Measurements from ENCODE around the gene FBXL13. TPM values are rescaled to one million over a fixed set of nuclear protein-coding genes. Genes with fewer than 3 reads are reported as not detected.
A peak's percentile ranks its signal among the peaks of the same experiment; 100 is the strongest.
"Not testable (repeated sequence)": the region's sequence is repeated elsewhere in the genome, so short reads cannot be mapped to it uniquely, and the experiment has no call there.

FBXL13 gene
- total and polyA plus RNA-seq, 7 experiments from 2014 or later: 0.44 to 1.9 (median 1.1) TPM; not detected in 1

GRCh38 chr7:102849079-102849478 is 225.5 kb downstream of the FBXL13 start:
- ChIA-PET CTCF (no interaction called here), POLR2A (no interaction called here)
- peaks cover 0 to 20% (median 0%) of the 10 kb centered on the region in 5 donors for H3K27me3 Mint-ChIP-seq
- no peaks in the 10 kb centered on the region for H3K4me1 Mint-ChIP-seq
- no peaks in the 10 kb centered on the region for H3K9me3 ChIP-seq (ENCODE audit: control insufficient read depth in 2 of 3, low read length in 3 of 3)
- H3K36me3 ChIP-seq (ENCODE audit: control insufficient read depth in 2 of 3, insufficient read depth in 3 of 3, low read length in 3 of 3): no peaks in the 10 kb centered on the region
- no peaks in the 10 kb centered on the region for H3K27me3 ChIP-seq (ENCODE audit: control insufficient read depth in 2 of 2, insufficient read depth in 2 of 2, low read length in 2 of 2)
- peaks cover 3 to 25% (median 16%) of the 10 kb centered on the region in 5 donors for H3K36me3 Mint-ChIP-seq
- no peak for DNase-seq
- H3K9me3 Mint-ChIP-seq: peaks cover 0 to 18% (median 13%) of the 10 kb centered on the region in 11 donors
- H3K27ac ChIP-seq (ENCODE audit: low read depth, low read length): no peak overlapping the region
- no peak overlapping the region for H3K27ac Mint-ChIP-seq
- ATAC-seq: no peak
- no peak overlapping the region for H3K4me3 Mint-ChIP-seq
- H3K4me3 ChIP-seq (ENCODE audit: low read length): no peak overlapping the region
- no peaks in the 10 kb centered on the region for H3K4me1 ChIP-seq (ENCODE audit: control insufficient read depth in 2 of 2, insufficient read depth in 2 of 2, low read length in 2 of 2)
- intact Hi-C loops (cut with micrococcal nuclease): no loop called here

- Histone ChIP-seq H3K27ac (ENCODE audit: low read depth, low read length) (no peak overlapping the region), H3K9me3 (ENCODE audit: control insufficient read depth in 2 of 3, low read length in 3 of 3) (no peaks in the 10 kb centered on the region), H3K36me3 (ENCODE audit: control insufficient read depth in 2 of 3, insufficient read depth in 3 of 3, low read length in 3 of 3) (no peaks in the 10 kb centered on the region), H3K4me3 (ENCODE audit: low read length) (no peak overlapping the region), H3K27me3 (ENCODE audit: control insufficient read depth in 2 of 2, insufficient read depth in 2 of 2, low read length in 2 of 2) (no peaks in the 10 kb centered on the region), H3K4me1 (ENCODE audit: control insufficient read depth in 2 of 2, insufficient read depth in 2 of 2, low read length in 2 of 2) (no peaks in the 10 kb centered on the region)
- Mint-ChIP-seq H3K9me3 (no peaks in the 10 kb centered on the region), H3K36me3 (peaks cover 0 to 10% (median 2%) of the 10 kb centered on the region in 5 donors), H3K27me3 (peaks cover 0 to 12% (median 0%) of the 10 kb centered on the region in 5 donors), H3K4me3 (no peak overlapping the region), H3K27ac (no peak overlapping the region), H3K4me1 (no peaks in the 10 kb centered on the region)
- ATAC-seq (no peak), DNase-seq (no peak)
- intact Hi-C loops (cut with micrococcal nuclease): no loop called here
- ChIA-PET POLR2A (no interaction called here), CTCF (interaction anchor here (1.6 kb wide), 1 partner anchor 8 kb away, joined by 3 read pairs; no protein-coding TSS in a partner anchor)
Measured at GRCh38 chr7:102845346-102845745, 229.2 kb downstream of the FBXL13 start.

- no peak for DNase-seq
- POLR2A ChIA-PET: no interaction called here
- no peaks in the 10 kb centered on the region for H3K4me1 ChIP-seq (ENCODE audit: control insufficient read depth in 2 of 2, insufficient read depth in 2 of 2, low read length in 2 of 2)
- H3K36me3 ChIP-seq (ENCODE audit: control insufficient read depth in 2 of 3, insufficient read depth in 3 of 3, low read length in 3 of 3): no peaks in the 10 kb centered on the region
- no peak overlapping the region for H3K4me3 Mint-ChIP-seq
- intact Hi-C loops (cut with micrococcal nuclease): no loop called here
- CTCF ChIA-PET: no interaction called here
- peak; percentile 14 for ATAC-seq
- no peaks in the 10 kb centered on the region for H3K27me3 ChIP-seq (ENCODE audit: control insufficient read depth in 2 of 2, insufficient read depth in 2 of 2, low read length in 2 of 2)
- peaks cover 0 to 6% (median 2%) of the 10 kb centered on the region in 5 donors for H3K36me3 Mint-ChIP-seq
- no peak overlapping the region for H3K27ac Mint-ChIP-seq
- no peak overlapping the region for H3K4me3 ChIP-seq (ENCODE audit: low read length)
- H3K27ac ChIP-seq (ENCODE audit: low read depth, low read length): no peak overlapping the region
- no peaks in the 10 kb centered on the region for H3K9me3 Mint-ChIP-seq
- no peaks in the 10 kb centered on the region for H3K9me3 ChIP-seq (ENCODE audit: control insufficient read depth in 2 of 3, low read length in 3 of 3)
- H3K27me3 Mint-ChIP-seq: peaks cover 0 to 8% (median 0%) of the 10 kb centered on the region in 5 donors
- H3K4me1 Mint-ChIP-seq: no peaks in the 10 kb centered on the region
Measured at GRCh38 chr7:102843850-102844249, 230.7 kb downstream of the FBXL13 start.

- Histone ChIP-seq H3K27ac (ENCODE audit: low read depth, low read length) (no peak overlapping the region), H3K4me3 (ENCODE audit: low read length) (no peak overlapping the region), H3K9me3 (ENCODE audit: control insufficient read depth in 2 of 3, low read length in 3 of 3) (no peaks in the 10 kb centered on the region), H3K4me1 (ENCODE audit: control insufficient read depth in 2 of 2, insufficient read depth in 2 of 2, low read length in 2 of 2) (no peaks in the 10 kb centered on the region), H3K36me3 (ENCODE audit: control insufficient read depth in 2 of 3, insufficient read depth in 3 of 3, low read length in 3 of 3) (no peaks in the 10 kb centered on the region), H3K27me3 (ENCODE audit: control insufficient read depth in 2 of 2, insufficient read depth in 2 of 2, low read length in 2 of 2) (no peaks in the 10 kb centered on the region)
- Mint-ChIP-seq H3K27me3 (peaks cover 0 to 8% (median 0%) of the 10 kb centered on the region in 5 donors), H3K4me1 (no peaks in the 10 kb centered on the region), H3K4me3 (no peak overlapping the region), H3K36me3 (peaks cover 0 to 17% (median 9%) of the 10 kb centered on the region in 5 donors), H3K27ac (no peak overlapping the region), H3K9me3 (no peaks in the 10 kb centered on the region)
- ATAC-seq (no peak), DNase-seq (no peak)
- intact Hi-C loops (cut with micrococcal nuclease): no loop called here
- ChIA-PET CTCF (no interaction called here), POLR2A (no interaction called here)
Measured at GRCh38 chr7:102842284-102842683, 232.3 kb downstream of the FBXL13 start.

- H3K36me3 Mint-ChIP-seq: peaks cover 6 to 24% (median 15%) of the 10 kb centered on the region in 5 donors
- intact Hi-C loops (cut with micrococcal nuclease): no loop called here
- H3K27me3 Mint-ChIP-seq: peaks cover 0 to 8% (median 0%) of the 10 kb centered on the region in 5 donors
Measured at GRCh38 chr7:102841290-102841689, 233.3 kb downstream of the FBXL13 start.

GRCh38 chr7:102840404-102840803 is 234.2 kb downstream of the FBXL13 start:
- H3K9me3 ChIP-seq (ENCODE audit: control insufficient read depth in 2 of 3, low read length in 3 of 3): no peaks in the 10 kb centered on the region
- Mint-ChIP-seq H3K27me3 (peaks cover 0 to 4% (median 0%) of the 10 kb centered on the region in 5 donors), H3K27ac (no peak overlapping the region), H3K4me3 (no peak overlapping the region), H3K4me1 (no peaks in the 10 kb centered on the region), H3K9me3 (no peaks in the 10 kb centered on the region), H3K36me3 (peaks cover 6 to 29% (median 15%) of the 10 kb centered on the region in 5 donors)
- no peak for DNase-seq
- H3K4me1 ChIP-seq (ENCODE audit: control insufficient read depth in 2 of 2, insufficient read depth in 2 of 2, low read length in 2 of 2): no peaks in the 10 kb centered on the region
- no peaks in the 10 kb centered on the region for H3K27me3 ChIP-seq (ENCODE audit: control insufficient read depth in 2 of 2, insufficient read depth in 2 of 2, low read length in 2 of 2)
- H3K4me3 ChIP-seq (ENCODE audit: low read length): no peak overlapping the region
- intact Hi-C loops (cut with micrococcal nuclease): no loop called here
- H3K27ac ChIP-seq (ENCODE audit: low read depth, low read length): no peak overlapping the region
- H3K36me3 ChIP-seq (ENCODE audit: control insufficient read depth in 2 of 3, insufficient read depth in 3 of 3, low read length in 3 of 3): no peaks in the 10 kb centered on the region
- ATAC-seq: no peak
- ChIA-PET POLR2A (no interaction called here), CTCF (no interaction called here)

More at GRCh38 chr7:102841290-102841689, 233.3 kb downstream of the FBXL13 start:
- Histone ChIP-seq H3K4me1 (ENCODE audit: control insufficient read depth in 2 of 2, insufficient read depth in 2 of 2, low read length in 2 of 2) (no peaks in the 10 kb centered on the region), H3K36me3 (ENCODE audit: control insufficient read depth in 2 of 3, insufficient read depth in 3 of 3, low read length in 3 of 3) (no peaks in the 10 kb centered on the region), H3K27ac (ENCODE audit: low read depth, low read length) (no peak overlapping the region), H3K4me3 (ENCODE audit: low read length) (no peak overlapping the region), H3K27me3 (ENCODE audit: control insufficient read depth in 2 of 2, insufficient read depth in 2 of 2, low read length in 2 of 2) (no peaks in the 10 kb centered on the region), H3K9me3 (ENCODE audit: control insufficient read depth in 2 of 3, low read length in 3 of 3) (no peaks in the 10 kb centered on the region)
- CTCF ChIA-PET: no interaction called here
- no peak for DNase-seq
- POLR2A ChIA-PET: no interaction called here
- Mint-ChIP-seq H3K4me3 (no peak overlapping the region), H3K4me1 (no peaks in the 10 kb centered on the region), H3K27ac (no peak overlapping the region), H3K9me3 (no peaks in the 10 kb centered on the region)
- ATAC-seq: no peak

GRCh38 chr7:102838572-102839101 is 236.0 kb downstream of the FBXL13 start:
- H3K4me3 Mint-ChIP-seq; H3K4me1 ChIP-seq (ENCODE audit: control insufficient read depth in 2 of 2, insufficient read depth in 2 of 2, low read length in 2 of 2); H3K4me1 Mint-ChIP-seq; POLR2A ChIA-PET; H3K9me3 ChIP-seq (ENCODE audit: control insufficient read depth in 2 of 3, low read length in 3 of 3); CTCF ChIA-PET; H3K27me3 Mint-ChIP-seq; H3K36me3 ChIP-seq (ENCODE audit: control insufficient read depth in 2 of 3, insufficient read depth in 3 of 3, low read length in 3 of 3); H3K4me3 ChIP-seq (ENCODE audit: low read length); H3K27me3 ChIP-seq (ENCODE audit: control insufficient read depth in 2 of 2, insufficient read depth in 2 of 2, low read length in 2 of 2); DNase-seq; H3K9me3 Mint-ChIP-seq; H3K27ac Mint-ChIP-seq; ATAC-seq; intact Hi-C loops (cut with micrococcal nuclease); H3K27ac ChIP-seq (ENCODE audit: low read depth, low read length): not testable (repeated sequence)
- H3K36me3 Mint-ChIP-seq: peaks cover 6 to 29% (median 15%) of the 10 kb centered on the region in 5 donors
